PC-9 (cell line): ENCODE data around the gene ETV1. TPM values are rescaled to one million over a fixed set of nuclear protein-coding genes. Genes with fewer than 3 reads are reported as not detected.

Experiments
- BruUV-seq: library from RNA; stranded (reverse); fragments of 400-500 nt; replicated peaks from 2 replicates; lab custom pipeline; 2021; lab: Mats Ljungman, UMichigan
- CTCF ChIA-PET: fragments of 300-600 bp; sonication (Branson Sonifier 250); formaldehyde crosslinking; loops from one replicate; lab custom pipeline; 2022; ENCODE audit warnings: antibody characterized with exemption; lab: Charles Lee
- POLR2A ChIA-PET: fragments of 300-600 bp; sonication (Branson Sonifier 250); formaldehyde crosslinking; loops from one replicate; lab custom pipeline; 2022; ENCODE audit warnings: antibody characterized with exemption; ENCODE audit not compliant: unreplicated experiment; lab: Charles Lee
- DNase-seq, 2 experiments: peaks; one replicate each; pipeline versions ENCODE4 v3.0.0 to v3.0.0-alpha.2; 2015 to 2022; ENCODE audit warnings: mixed read lengths in 1 of 2
- H2AFZ ChIP-seq: fragments of 200-600 bp; sonication (generic); 2 replicates; pipeline ENCODE4 v1.8.1; 2017; ENCODE audit warnings: antibody characterized with exemption
- H3F3A ChIP-seq: fragments of 200-600 bp; sonication (generic); 2 replicates; pipeline ENCODE4 v1.8.1; 2017; ENCODE audit warnings: antibody characterized with exemption, mild to moderate bottlenecking, low read depth; ENCODE audit not compliant: insufficient read depth
- H3K27ac ChIP-seq: fragments of 200-600 bp; sonication (generic); 2 replicates; pipeline ENCODE4 v1.6.1; 2016; ENCODE audit warnings: mixed run types
- H3K27me3 ChIP-seq: fragments of 200-600 bp; sonication (generic); 2 replicates; pipeline ENCODE4 v1.6.1; 2016; ENCODE audit warnings: low read depth, mixed run types; ENCODE audit not compliant: insufficient read depth
- H3K36me3 ChIP-seq: fragments of 200-600 bp; sonication (generic); 2 replicates; pipeline ENCODE4 v1.6.1; 2016; ENCODE audit warnings: low read depth, mixed run types
- H3K4me1 ChIP-seq: fragments of 200-600 bp; sonication (generic); replicated peaks from 2 replicates; pipeline ENCODE4 v1.6.1; 2016; ENCODE audit warnings: mixed run types; ENCODE audit not compliant: insufficient read depth
- H3K4me2 ChIP-seq: fragments of 200-600 bp; sonication (generic); 2 replicates; pipeline ENCODE4 v1.6.1; 2017; ENCODE audit warnings: mixed run types
- H3K4me3 ChIP-seq: fragments of 200-600 bp; sonication (generic); 2 replicates; pipeline ENCODE4 v1.6.1; 2016; ENCODE audit warnings: mixed run types
- H3K79me2 ChIP-seq: fragments of 200-600 bp; sonication (generic); 2 replicates; pipeline ENCODE4 v1.6.1; 2017; ENCODE audit warnings: low read depth, mixed run types
- H3K9me2 ChIP-seq: fragments of 200-600 bp; sonication (generic); 2 replicates; pipeline ENCODE4 v1.8.1; 2017; ENCODE audit warnings: mild to moderate bottlenecking; ENCODE audit not compliant: insufficient read depth
- H3K9me3 ChIP-seq: fragments of 200-600 bp; sonication (generic); 2 replicates; pipeline ENCODE4 v1.8.1; 2016; ENCODE audit warnings: low read depth; ENCODE audit not compliant: insufficient read depth
- H4K20me1 ChIP-seq: fragments of 200-600 bp; sonication (generic); 2 replicates; pipeline ENCODE4 v1.8.1; 2017; ENCODE audit not compliant: insufficient read depth
- CTCF ChIP-seq: fragments of 200-600 bp; sonication (generic); conservative IDR thresholded peaks from 2 replicates; pipeline ENCODE4 v1.6.1; 2017; ENCODE audit warnings: mixed run types, antibody characterized with exemption, mild to moderate bottlenecking, moderate library complexity
- EZH2 ChIP-seq: fragments of 200-600 bp; sonication (generic); IDR thresholded peaks from 2 replicates; pipeline ENCODE4 v1.8.0; 2017; ENCODE audit warnings: antibody characterized with exemption, low read depth
- intact Hi-C: fragments of 100-400 bp; cut with micrococcal nuclease; formaldehyde crosslinking; loops from one replicate; pipeline ENCODE4 v1.10.0; 2022; ENCODE audit not compliant: unreplicated experiment
- total RNA-seq: library from RNA; stranded (reverse); gene quantifications from 2 replicates; pipeline ENCODE4 v1.2.3, GENCODE V29; 2021

The ETV1 gene
- total RNA-seq, 1 experiment from 2014 or later = 9.0 TPM

GRCh38 chr7:13955494-13955893 is 34.0 kb downstream of the ETV1 start:
- Histone ChIP-seq H4K20me1 (no peaks in the 10 kb centered on the region), H3K27me3 (no peaks in the 10 kb centered on the region), H3F3A (no peaks in the 10 kb centered on the region), H3K9me3 (no peaks in the 10 kb centered on the region), H2AFZ (no peak overlapping the region), H3K9me2 (no peaks in the 10 kb centered on the region), H3K36me3 (no peaks in the 10 kb centered on the region), H3K27ac (no peak overlapping the region), H3K4me2 (no peak overlapping the region), H3K4me1 (no peaks in the 10 kb centered on the region), H3K79me2 (no peaks in the 10 kb centered on the region), H3K4me3 (no peak overlapping the region)
- CTCF ChIA-PET = no interaction called here
- POLR2A ChIA-PET = no interaction called here
- intact Hi-C loops = no loop called here
- TF ChIP-seq EZH2 (no peak), CTCF (no peak)
- no peak for DNase-seq
- no TSS peak for BruUV-seq

- H3K9me3 ChIP-seq = no peaks in the 10 kb centered on the region
- DNase-seq = no peak
- no peak overlapping the region for H3K27ac ChIP-seq
- TF ChIP-seq CTCF = no peak
- TF ChIP-seq EZH2 = no peak
- no peaks in the 10 kb centered on the region for H3K36me3 ChIP-seq
- ChIA-PET CTCF (interaction anchor here (0.7 kb wide), 1 partner anchor 45 kb away, joined by 8 read pairs; no protein-coding TSS in a partner anchor), POLR2A (no interaction called here)
- H3K9me2 ChIP-seq = no peaks in the 10 kb centered on the region
- no peak overlapping the region for H3K4me3 ChIP-seq
- no peaks in the 10 kb centered on the region for H4K20me1 ChIP-seq
- H2AFZ ChIP-seq = no peak overlapping the region
- intact Hi-C loops = no loop called here
- H3F3A ChIP-seq = no peaks in the 10 kb centered on the region
- no peaks in the 10 kb centered on the region for H3K27me3 ChIP-seq
- H3K79me2 ChIP-seq = no peaks in the 10 kb centered on the region
- H3K4me1 ChIP-seq = no peaks in the 10 kb centered on the region
- no TSS peak for BruUV-seq
- H3K4me2 ChIP-seq = no peak overlapping the region
Observed at GRCh38 chr7:13953368-13953767, 36.1 kb downstream of the ETV1 start.

- no peaks in the 10 kb centered on the region for H3K36me3 ChIP-seq
- H3K79me2 ChIP-seq = no peaks in the 10 kb centered on the region
- intact Hi-C loops = no loop called here
- BruUV-seq = no TSS peak
- no peaks in the 10 kb centered on the region for H3K9me3 ChIP-seq
- H3K9me2 ChIP-seq = no peaks in the 10 kb centered on the region
- POLR2A ChIA-PET = no interaction called here
- TF ChIP-seq EZH2 = no peak
- no peak for TF ChIP-seq CTCF
- H2AFZ ChIP-seq = no peak overlapping the region
- H3K4me3 ChIP-seq = no peak overlapping the region
- H3K27ac ChIP-seq = no peak overlapping the region
- H3K4me1 ChIP-seq = no peaks in the 10 kb centered on the region
- no peaks in the 10 kb centered on the region for H3F3A ChIP-seq
- DNase-seq = no peak
- no peak overlapping the region for H3K4me2 ChIP-seq
- H4K20me1 ChIP-seq = no peaks in the 10 kb centered on the region
- H3K27me3 ChIP-seq = no peaks in the 10 kb centered on the region
- CTCF ChIA-PET = interaction anchor here (0.7 kb wide), 1 partner anchor 45 kb away, joined by 8 read pairs; no protein-coding TSS in a partner anchor
Observed at GRCh38 chr7:13952921-13953320, 36.5 kb downstream of the ETV1 start.
